ENCODE data around the gene DNAAF5.

Gene DNAAF5

GRCh38 chr7:770741-771166 lies 44.3 kb downstream of the DNAAF5 start:
- no peak for DNase-seq

GRCh38 chr7:771234-772004 lies 44.9 kb downstream of the DNAAF5 start:
- no peak for DNase-seq

GRCh38 chr7:772005-772294 lies 45.5 kb downstream of the DNAAF5 start:
- no peak for DNase-seq

- no peak for DNase-seq
Measured at GRCh38 chr7:772392-772791, 45.9 kb downstream of the DNAAF5 start.

- no peak for DNase-seq
Measured at GRCh38 chr7:772861-773621, 46.5 kb downstream of the DNAAF5 start.

GRCh38 chr7:773622-773915 lies 47.1 kb downstream of the DNAAF5 start:
- DNase-seq, result no peak

- DNase-seq, result no peak
Measured at GRCh38 chr7:774161-775109, 47.9 kb downstream of the DNAAF5 start.

- DNase-seq, result no peak
Measured at GRCh38 chr7:776381-776780, 49.9 kb downstream of the DNAAF5 start.

- no peak for DNase-seq
Measured at GRCh38 chr7:776992-777727, 50.7 kb downstream of the DNAAF5 start.

GRCh38 chr7:777728-778078 lies 51.2 kb downstream of the DNAAF5 start:
- no peak for DNase-seq

- DNase-seq, result no peak
Measured at GRCh38 chr7:778271-778967, 51.9 kb downstream of the DNAAF5 start.

- no peak for DNase-seq
Measured at GRCh38 chr7:778968-779451, 52.5 kb downstream of the DNAAF5 start.

GRCh38 chr7:779480-779879 lies 53.0 kb downstream of the DNAAF5 start:
- no peak for DNase-seq

GRCh38 chr7:780081-780480 lies 53.6 kb downstream of the DNAAF5 start:
- DNase-seq, result no peak

GRCh38 chr7:780516-780915 lies 54.0 kb downstream of the DNAAF5 start:
- no peak for DNase-seq

GRCh38 chr7:781186-781849 lies 54.8 kb downstream of the DNAAF5 start:
- DNase-seq, result no peak

GRCh38 chr7:781936-782529 lies 55.5 kb downstream of the DNAAF5 start:
- DNase-seq, result no peak

GRCh38 chr7:782718-783449 lies 56.4 kb downstream of the DNAAF5 start:
- DNase-seq, result no peak

GRCh38 chr7:783556-784490 lies 57.3 kb downstream of the DNAAF5 start:
- no peak for DNase-seq
